Measurements from ENCODE around the gene C19orf47.

- TF ChIP-seq POLR2A (IDR thresholded peaks at IDR 0.05) (no peak), CTCF (IDR thresholded peaks at IDR 0.05) (no peak)
Measured at GRCh38 chr19:40389404-40390083, 41.3 kb upstream of the C19orf47 start.
